Measurements from ENCODE around the gene PRG2. TPM values are rescaled to one million over a fixed set of nuclear protein-coding genes. Genes with fewer than 3 reads are reported as not detected.
"Not testable (repeated sequence)": the region's sequence is repeated elsewhere in the genome, so short reads cannot be mapped to it uniquely, and the experiment has no call there.

PRG2 gene
- total RNA-seq, 1 experiment from 2014 or later: not detected

DNA sequence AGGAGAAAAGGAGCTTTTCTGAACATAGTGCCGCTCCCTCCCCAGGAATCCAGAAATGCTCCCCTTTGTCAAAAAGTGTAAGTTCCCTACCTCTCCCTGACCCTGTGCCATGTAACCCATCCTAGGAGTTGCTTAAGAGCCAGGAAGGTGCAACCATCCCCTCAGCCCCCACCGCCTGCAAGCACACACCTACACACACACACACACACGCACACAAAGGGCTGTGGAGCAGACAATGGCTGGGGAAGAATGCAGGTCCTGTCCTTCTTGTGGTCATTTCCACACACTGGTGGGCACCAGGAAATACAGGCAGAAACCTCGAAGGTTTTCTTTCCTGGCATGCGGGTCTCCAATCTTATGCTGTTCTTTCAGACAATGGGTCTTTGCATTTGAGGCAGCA, 51.1 kb downstream of the PRG2 start:
- TF ChIP-seq REST (IDR thresholded peaks at IDR 0.05; ENCODE audit: insufficient read depth in 1 of 2, low read depth in 2 of 2, low read length in 1 of 2): no peak
- no peak for TF ChIP-seq TCF7L2 (IDR thresholded peaks at IDR 0.05; ENCODE audit: low read depth, low read length)
- no peak for TF ChIP-seq SIN3A (IDR thresholded peaks at IDR 0.05; ENCODE audit: borderline replicate concordance, insufficient read depth, low read depth, low read length)
- no peak for TF ChIP-seq CTCF (IDR thresholded peaks at IDR 0.05)
- TF ChIP-seq POLR2AphosphoS5 (IDR thresholded peaks at IDR 0.05; ENCODE audit: low read depth, low read length): no peak
- no peak for DNase-seq (ENCODE audit: low read depth, low spot score)
- no TSS peak for BruUV-seq (replicated peaks)
- Histone ChIP-seq H3K9me3 (ENCODE audit: control insufficient read depth, insufficient read depth, low read depth, low read length) (no peaks in the 10 kb centered on the region), H3K27me3 (ENCODE audit: control insufficient read depth, insufficient read depth, low read length) (no peaks in the 10 kb centered on the region), H3K4me3 (ENCODE audit: low read depth in 2 of 2, low read length in 2 of 2) (no peak overlapping the region), H3K36me3 (ENCODE audit: control insufficient read depth, insufficient read depth, low read length) (no peaks in the 10 kb centered on the region; the same call in 1 of the 2 replicates), H3K27ac (ENCODE audit: low read length) (no peak overlapping the region), H3K4me1 (ENCODE audit: control insufficient read depth, insufficient read depth, low read length) (peaks cover 13% of the 10 kb centered on the region)
- in situ Hi-C loops (cut with HindIII; ENCODE audit: low pct_unique_long_range_greater_than_20kb, low sequenced_read_pairs) (no loop called here), intact Hi-C loops (cut with micrococcal nuclease; ENCODE audit: unreplicated experiment) (no loop called here)
- no peak for ATAC-seq
- CTCF ChIA-PET: no interaction called here
- POLR2A ChIA-PET: no interaction called here

DNA sequence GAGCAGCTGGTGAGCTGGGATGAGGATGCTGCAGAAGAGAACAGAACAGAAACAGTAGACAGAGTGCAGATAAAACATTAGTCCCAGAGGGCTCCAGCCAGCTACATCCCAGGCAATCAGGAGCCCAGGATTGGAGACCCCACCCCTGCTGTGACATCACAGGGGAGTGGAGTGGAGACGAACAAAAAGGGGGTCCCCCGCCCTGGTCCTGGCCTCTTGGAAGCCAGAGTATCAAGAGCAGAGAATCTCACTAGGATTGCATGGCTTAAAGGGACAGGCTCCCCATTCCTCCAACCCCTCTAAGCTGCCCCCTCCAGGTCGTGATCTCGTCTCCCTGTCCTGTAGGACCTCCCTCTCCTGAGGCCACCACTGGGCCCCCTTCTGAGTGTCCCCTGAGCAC, 52.3 kb downstream of the PRG2 start, which contains the start of gene P2RX3:
P2RX3 (plus strand) TSS at position 211 of the 400 bp plus-strand sequence. CDS start 199 bp downstream, outside the sequence.
- Histone ChIP-seq H3K27me3 (ENCODE audit: control insufficient read depth, insufficient read depth, low read length) (no peaks in the 10 kb centered on the region), H3K9me3 (ENCODE audit: control insufficient read depth, insufficient read depth, low read depth, low read length) (no peaks in the 10 kb centered on the region), H3K4me1 (ENCODE audit: control insufficient read depth, insufficient read depth, low read length) (peaks cover 22% of the 10 kb centered on the region), H3K36me3 (ENCODE audit: control insufficient read depth, insufficient read depth, low read length) (peaks cover 3% of the 10 kb centered on the region; the same call in 1 of the 2 replicates), H3K27ac (ENCODE audit: low read length) (no peak within 1 kb of the TSS), H3K4me3 (ENCODE audit: low read depth in 2 of 2, low read length in 2 of 2) (no peak within 1 kb of the TSS)
- TF ChIP-seq TCF7L2 (IDR thresholded peaks at IDR 0.05; ENCODE audit: low read depth, low read length) (no peak), REST (IDR thresholded peaks at IDR 0.05; ENCODE audit: insufficient read depth in 1 of 2, low read depth in 2 of 2, low read length in 1 of 2) (no peak), POLR2AphosphoS5 (IDR thresholded peaks at IDR 0.05; ENCODE audit: low read depth, low read length) (no peak), SIN3A (IDR thresholded peaks at IDR 0.05; ENCODE audit: borderline replicate concordance, insufficient read depth, low read depth, low read length) (no peak), CTCF (IDR thresholded peaks at IDR 0.05) (no peak)
- intact Hi-C loops (cut with micrococcal nuclease; ENCODE audit: unreplicated experiment) (no loop called here), in situ Hi-C loops (cut with HindIII; ENCODE audit: low pct_unique_long_range_greater_than_20kb, low sequenced_read_pairs) (no loop called here)
- DNase-seq (ENCODE audit: low read depth, low spot score) (no peak), ATAC-seq (no peak)
- no TSS peak for BruUV-seq (replicated peaks)
- ChIA-PET POLR2A (no interaction called here), CTCF (no interaction called here)

DNA sequence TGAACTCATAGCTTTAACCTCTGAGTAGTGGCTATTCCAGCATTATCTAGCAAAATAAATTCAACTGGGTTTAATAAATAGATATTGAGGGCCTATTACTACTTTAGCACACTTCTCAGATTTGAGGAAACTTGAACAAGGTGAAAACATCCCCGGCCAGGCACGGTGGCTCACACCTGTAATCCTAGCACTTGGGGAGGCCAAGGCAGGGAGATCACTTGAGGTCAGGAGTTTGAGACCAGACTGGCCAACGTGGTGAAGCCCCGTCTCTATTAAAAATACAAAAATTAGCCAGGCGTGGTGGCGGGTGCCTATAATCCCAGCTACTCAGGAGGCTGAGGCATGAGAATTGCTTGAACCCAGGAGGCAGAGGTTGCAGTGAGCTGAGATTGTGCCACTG, 53.6 kb downstream of the PRG2 start:
- DNase-seq (ENCODE audit: low read depth, low spot score); CTCF ChIA-PET; in situ Hi-C loops (cut with HindIII; ENCODE audit: low pct_unique_long_range_greater_than_20kb, low sequenced_read_pairs); ATAC-seq; intact Hi-C loops (cut with micrococcal nuclease; ENCODE audit: unreplicated experiment); BruUV-seq (replicated peaks); H3K27me3 ChIP-seq (ENCODE audit: control insufficient read depth, insufficient read depth, low read length); POLR2A ChIA-PET; H3K36me3 ChIP-seq (ENCODE audit: control insufficient read depth, insufficient read depth, low read length); H3K4me3 ChIP-seq (ENCODE audit: low read depth in 2 of 2, low read length in 2 of 2); H3K9me3 ChIP-seq (ENCODE audit: control insufficient read depth, insufficient read depth, low read depth, low read length); H3K27ac ChIP-seq (ENCODE audit: low read length): not testable (repeated sequence)
- H3K4me1 ChIP-seq (ENCODE audit: control insufficient read depth, insufficient read depth, low read length): peaks cover 22% of the 10 kb centered on the region

Data from Panc1 (cell line).